Kasumi-1 (cell line): ENCODE measurements around the gene NCKAP1.

Source experiments
- DNase-seq, 2 experiments: peaks; one replicate each; lab custom pipeline; 2025; lab: John Stamatoyannopoulos, UW

Gene NCKAP1

GRCh38 chr2:182867426-182868053, 170.7 kb downstream of the NCKAP1 start:
- DNase-seq, result no peak

- DNase-seq, result no peak
Observed at GRCh38 chr2:182866461-182867406, 171.5 kb downstream of the NCKAP1 start, which contains the start of gene FRZB. Gene FRZB, minus strand, starts transcription at chr2:182866637. Its CDS starts 85 bp downstream, at chr2:182866552.

GRCh38 chr2:182866095-182866460, 172.2 kb downstream of the NCKAP1 start:
- DNase-seq, result no peak

- DNase-seq, result no peak
Observed at GRCh38 chr2:182864949-182865570, 173.2 kb downstream of the NCKAP1 start.

GRCh38 chr2:182863642-182864041, 174.6 kb downstream of the NCKAP1 start:
- DNase-seq, result no peak

GRCh38 chr2:182862091-182862490, 176.2 kb downstream of the NCKAP1 start:
- no peak for DNase-seq

- DNase-seq, result no peak
Observed at GRCh38 chr2:182860858-182861257, 177.4 kb downstream of the NCKAP1 start.
